K562 (cell line): Measurements from ENCODE around the gene TOMM6. TPM values are rescaled to one million over a fixed set of nuclear protein-coding genes. Genes with fewer than 3 reads are reported as not detected.

Experiments used
- ATAC-seq: fragments of 200-7000 bp; cut with Tn5 transposase; 3 replicates; pipeline ENCODE4 v1.9.1; 2020; ENCODE audit warnings: moderate library complexity
- BruUV-seq: library from RNA; stranded (reverse); fragments of 400-500 nt; replicated peaks from 2 replicates; lab custom pipeline; 2021; lab: Mats Ljungman, UMichigan
- CTCF ChIA-PET: fragments of 300-600 bp; formaldehyde crosslinking; extraction: SDS; loops from one replicate; lab custom pipeline; 2021; ENCODE audit warnings: low intra/inter-chr PET ratio; lab: Yijun Ruan, JAX
- POLR2A ChIA-PET: fragments of 300-600, 350-650 bp; sonication (Branson Sonifier 250); formaldehyde crosslinking; extraction: SDS; loops from one replicate; lab custom pipeline; 2021; ENCODE audit warnings: antibody characterized with exemption, inconsistent platforms; lab: Yijun Ruan, JAX
- DNase-seq, 4 experiments: peaks; one replicate each; pipeline versions ENCODE4 v3.0.0 to v3.0.0-alpha.2; 2011 to 2018; ENCODE audit warnings: low spot score in 3 of 4, mixed read lengths in 3 of 4; ENCODE audit errors: extremely low read depth in 1 of 4
- FAIRE-seq: peaks from 2 replicates; lab custom pipeline; 2011; peaks lifted over from hg19 to GRCh38; lab: Jason Lieb, UNC
- H2AFZ ChIP-seq: 2 replicates; pipeline ENCODE4 v1.6.0; 2011; ENCODE audit warnings: low read depth, low read length, control low read depth, inconsistent platforms
- H3K27ac ChIP-seq: fragments of 200-600 bp; 3 replicates; pipeline ENCODE4 v1.8.0; 2011; ENCODE audit warnings: low read depth, mild to moderate bottlenecking, control low read depth, inconsistent platforms, low read length, moderate library complexity, mixed read lengths; ENCODE audit errors: extremely low read depth
- H3K27me3 ChIP-seq, 2 experiments: fragments of 300-600 bp in 1 of 2; 2 replicates in 1 of 2; 3 replicates in 1 of 2; pipeline versions ENCODE4 v1.6.0 to v1.8.0; 2011; ENCODE audit warnings: inconsistent platforms in 2 of 2, low read length in 2 of 2, mild to moderate bottlenecking in 1 of 2, mixed read lengths in 1 of 2, moderate library complexity in 1 of 2; ENCODE audit not compliant: control insufficient read depth in 2 of 2, insufficient read depth in 2 of 2
- H3K36me3 ChIP-seq: fragments of 300-600 bp; 3 replicates; pipeline ENCODE4 v1.8.0; 2011; ENCODE audit warnings: mild to moderate bottlenecking, low read length, inconsistent platforms; ENCODE audit not compliant: control insufficient read depth, insufficient read depth
- H3K4me1 ChIP-seq, 2 experiments: fragments of 200-600 bp in 1 of 2; replicated peaks in 1 of 2; 2 replicates in 1 of 2; 3 replicates in 1 of 2; pipeline versions ENCODE4 v1.5.1 to v1.8.0; 2011; ENCODE audit warnings: inconsistent platforms in 2 of 2, low read length in 2 of 2, mild to moderate bottlenecking in 1 of 2, mixed read lengths in 1 of 2, moderate library complexity in 1 of 2; ENCODE audit not compliant: control insufficient read depth in 2 of 2, insufficient read depth in 2 of 2
- H3K4me2 ChIP-seq: 2 replicates; pipeline ENCODE4 v1.6.1; 2011; ENCODE audit warnings: low read length, control low read depth, inconsistent platforms, mixed read lengths; ENCODE audit not compliant: insufficient read depth
- H3K4me3 ChIP-seq: fragments of 200-600 bp; sonication (generic), shearing (Covaris generic); 2 replicates; pipeline ENCODE4 v1.5.1; 2016; ENCODE audit warnings: control low read depth, inconsistent platforms
- H3K79me2 ChIP-seq: fragments of 200-600 bp; 3 replicates; pipeline ENCODE4 v1.8.0; 2011; ENCODE audit warnings: low read length, inconsistent platforms; ENCODE audit not compliant: control insufficient read depth, insufficient read depth
- H3K9ac ChIP-seq, 2 experiments: 2 replicates each; pipeline versions ENCODE4 v1.6.0 to v1.6.1; 2011; ENCODE audit warnings: low read depth in 2 of 2, low read length in 2 of 2, control low read depth in 1 of 2, inconsistent platforms in 1 of 2, mild to moderate bottlenecking in 1 of 2, mixed read lengths in 1 of 2; ENCODE audit not compliant: insufficient read depth in 1 of 2
- H3K9me1 ChIP-seq: one replicate; pipeline ENCODE4 v1.6.0; 2011; ENCODE audit warnings: inconsistent platforms, mild to moderate bottlenecking, low read length, moderate library complexity; ENCODE audit not compliant: control insufficient read depth, insufficient read depth
- H3K9me3 ChIP-seq: replicated peaks from 2 replicates; pipeline ENCODE4 v1.5.1; 2011; ENCODE audit warnings: low read depth, low read length, inconsistent platforms; ENCODE audit not compliant: control insufficient read depth, insufficient read depth
- H4K20me1 ChIP-seq: replicated peaks from 2 replicates; pipeline ENCODE4 v1.6.1; 2011; ENCODE audit warnings: low read length, inconsistent platforms, mixed read lengths; ENCODE audit not compliant: control insufficient read depth, insufficient read depth
- FIP1L1 ChIP-seq: fragments of 200-400 bp; formaldehyde crosslinking; IDR thresholded peaks from 2 replicates; pipeline ENCODE4 v1.6.1; 2018; ENCODE audit warnings: mild to moderate bottlenecking, low read depth, low read length; ENCODE audit not compliant: poor library complexity, severe bottlenecking
- KDM4B ChIP-seq, 2 experiments: fragments of 450-650 bp in 1 of 2; sonication (generic) in 1 of 2; IDR thresholded peaks; 2 replicates each; pipeline ENCODE4 v1.6.1; 2016 to 2017; ENCODE audit warnings: borderline replicate concordance in 2 of 2, antibody characterized with exemption in 1 of 2, low read depth in 1 of 2, mild to moderate bottlenecking in 1 of 2
- MEF2A ChIP-seq: IDR thresholded peaks from 2 replicates; pipeline ENCODE4 v1.6.1; 2011; ENCODE audit warnings: low read depth, mild to moderate bottlenecking, low read length, moderate library complexity; ENCODE audit not compliant: control insufficient read depth
- MYC ChIP-seq, 2 experiments: fragments of 250-450 bp in 1 of 2; sonication (Bioruptor Pico) in 1 of 2; IDR thresholded peaks; 2 replicates each; pipeline versions ENCODE4 v1.5.1 to v1.6.1; 2012 to 2021; ENCODE audit warnings: low read depth in 2 of 2, borderline replicate concordance in 1 of 2, improper control_type of control experiment in 1 of 2, low read length in 1 of 2, mild to moderate bottlenecking in 1 of 2, moderate library complexity in 1 of 2
- NCOA1 ChIP-seq: fragments of 450-650 bp; IDR thresholded peaks from 2 replicates; pipeline ENCODE4 v1.6.1; 2016; ENCODE audit warnings: low read depth
- NELFE ChIP-seq: IDR thresholded peaks from 2 replicates; pipeline ENCODE4 v1.6.1; 2011; ENCODE audit warnings: mild to moderate bottlenecking; ENCODE audit not compliant: insufficient read depth, insufficient read length
- RBM22 ChIP-seq: fragments of 200-400 bp; formaldehyde crosslinking; IDR thresholded peaks from 2 replicates; pipeline ENCODE4 v1.6.1; 2018; ENCODE audit warnings: low read length, low read depth; ENCODE audit not compliant: poor library complexity, severe bottlenecking
- RFX7 ChIP-seq: fragments of 250-450 bp; sonication (Bioruptor Pico); IDR thresholded peaks from 2 replicates; pipeline ENCODE4 v1.5.1; 2021; ENCODE audit warnings: mild to moderate bottlenecking
- SMAD2 ChIP-seq: fragments of 150-350 bp; IDR thresholded peaks from 2 replicates; pipeline ENCODE4 v1.6.1; 2014; ENCODE audit warnings: low read depth, mild to moderate bottlenecking, low read length
- SRF ChIP-seq, 2 experiments: fragments of 250-450, 450-650 bp in 1 of 2; sonication (Bioruptor Pico) in 1 of 2; sonication (generic) in 1 of 2; formaldehyde crosslinking; IDR thresholded peaks; 2 replicates each; pipeline versions ENCODE4 v1.5.0 to v1.5.1; 2020 to 2022; ENCODE audit warnings: mild to moderate bottlenecking in 1 of 2, missing genetic modification reagents in 1 of 2
- TFAM ChIP-seq: fragments of 250-450 bp; sonication (Bioruptor Pico); conservative IDR thresholded peaks from 2 replicates; pipeline ENCODE4 v1.5.0; 2021; ENCODE audit warnings: mild to moderate bottlenecking, moderate library complexity
- USF2 ChIP-seq: sonication (generic); formaldehyde crosslinking; IDR thresholded peaks from 2 replicates; pipeline ENCODE4 v1.5.0; 2020; ENCODE audit warnings: missing genetic modification reagents
- ZNF780A ChIP-seq: fragments of 250-450 bp; sonication (Bioruptor Pico); IDR thresholded peaks from 2 replicates; pipeline ENCODE4 v1.5.0; 2021; ENCODE audit warnings: mild to moderate bottlenecking
- ZZZ3 ChIP-seq: fragments of 450-650 bp; IDR thresholded peaks from 2 replicates; pipeline ENCODE4 v1.6.1; 2016; ENCODE audit warnings: antibody characterized with exemption, mild to moderate bottlenecking, moderate library complexity
- WGBS: fragments of 100-300 bp; shearing (Covaris generic); methylation state at CpG from one replicate; pipeline ENCODE4 v1.1.6; 2016; ENCODE audit warnings: low coverage, mixed read lengths; ENCODE audit not compliant: insufficient coverage; ENCODE audit errors: missing lambda C conversion rate; 5-methylcytosine and 5-hydroxymethylcytosine counted together
- in situ Hi-C: fragments of 300-500 bp; cut with MboI; formaldehyde crosslinking; loops from 4 replicates; pipeline ENCODE4 v1.15.0; 2018; ENCODE audit warnings: inconsistent platforms, mixed read lengths
- intact Hi-C: fragments of 100-400 bp; cut with micrococcal nuclease; formaldehyde crosslinking; loops from 2 replicates; pipeline ENCODE4 v1.14.2; 2022
- polyA plus RNA-seq, 8 experiments: library from polyadenylated mRNA; depleted of rRNA in 4 of 8; stranded (reverse) in 5 of 8; unstranded in 3 of 8; fragments of >200 nt; fragmentation: Nextera tagmentation in 2 of 8; fragmentation: Illumina TruSeq in 1 of 8; extraction: Ambion mirVana in 2 of 8; extraction: Trizol in 1 of 8; gene quantifications; 2 replicates each; pipeline versions ENCODE4 v1.2.1 to v1.2.3, GENCODE V29; 2011 to 2014; ENCODE audit warnings: inconsistent platforms in 1 of 8, missing spikeins in 1 of 8
- total RNA-seq, 7 experiments: library from RNA; depleted of rRNA in 6 of 7; stranded (reverse); fragments of >200 nt in 6 of 7; fragmentation: Illumina TruSeq in 2 of 7; extraction: Trizol in 2 of 7; gene quantifications; 2 replicates each; pipeline versions ENCODE4 v1.2.1 to v1.2.3, GENCODE V29; 2011 to 2021; ENCODE audit warnings: low replicate concordance in 1 of 7
- TF ChIP-seq, protein P1 (sequence below): fragments of 450-650 bp; conservative IDR thresholded peaks from 2 replicates; pipeline ENCODE4 v1.6.1; 2016; ENCODE audit warnings: missing genetic modification characterization, low read depth, mild to moderate bottlenecking, control low read depth, missing compliant biosample characterization

TOMM6 gene
- total and polyA plus RNA-seq, 9 of the 15 experiments (the other 6 are each of a cell fraction or from before 2014, with no cell fraction given) = 380 to 2,097 (median 1,065) TPM

GRCh38 chr6:41814629-41815028, 27.1 kb downstream of the TOMM6 start:
- CTCF ChIA-PET = no interaction called here

GRCh38 chr6:41815587-41815986, 28.1 kb downstream of the TOMM6 start:
- DNase-seq = no peak
- H3K9me1 ChIP-seq = no peaks in the 10 kb centered on the region
- no peak overlapping the region for H2AFZ ChIP-seq
- no peaks in the 10 kb centered on the region for H3K36me3 ChIP-seq
- H3K79me2 ChIP-seq = no peaks in the 10 kb centered on the region; the same call in 2 of the 3 replicates
- no TSS peak for BruUV-seq
- ChIA-PET POLR2A (interaction anchor here (0.6 to 1.5 kb wide), 4 partner anchors 10 to 503 kb away, joined by 3 to 4 read pairs (median 3); no protein-coding TSS in a partner anchor), CTCF (no interaction called here)
- intact Hi-C loops (no loop called here), in situ Hi-C loops (no loop called here)
- H3K4me2 ChIP-seq = no peak overlapping the region
- H3K9ac ChIP-seq = no peak overlapping the region
- H3K4me3 ChIP-seq = no peak overlapping the region
- ATAC-seq = no peak
- H4K20me1 ChIP-seq = no peaks in the 10 kb centered on the region
- FAIRE-seq = no peak
- peaks cover 0 to 22% of the 10 kb centered on the region in 2 experiments; a peak in 3 of 5 replicates for H3K4me1 ChIP-seq
- no peaks in the 10 kb centered on the region for H3K9me3 ChIP-seq
- H3K27me3 ChIP-seq = no peaks in the 10 kb centered on the region
- WGBS = 80% methylated on average over 1 of the region's 1 CpG
- no peak overlapping the region for H3K27ac ChIP-seq
- TF ChIP-seq MEF2A (no peak), ZZZ3 (no peak), SMAD2 (no peak), KDM4B (IDR thresholded peaks at IDR 0.05; ENCODE audit: borderline replicate concordance in 2 of 2, low read depth in 1 of 2) (no peak), TFAM (no peak), RBM22 (no peak), NCOA1 (no peak), FIP1L1 (no peak), ZNF780A (CRISPR knock-in tag) (no peak), NELFE (no peak)
- TF ChIP-seq, protein P1, sequence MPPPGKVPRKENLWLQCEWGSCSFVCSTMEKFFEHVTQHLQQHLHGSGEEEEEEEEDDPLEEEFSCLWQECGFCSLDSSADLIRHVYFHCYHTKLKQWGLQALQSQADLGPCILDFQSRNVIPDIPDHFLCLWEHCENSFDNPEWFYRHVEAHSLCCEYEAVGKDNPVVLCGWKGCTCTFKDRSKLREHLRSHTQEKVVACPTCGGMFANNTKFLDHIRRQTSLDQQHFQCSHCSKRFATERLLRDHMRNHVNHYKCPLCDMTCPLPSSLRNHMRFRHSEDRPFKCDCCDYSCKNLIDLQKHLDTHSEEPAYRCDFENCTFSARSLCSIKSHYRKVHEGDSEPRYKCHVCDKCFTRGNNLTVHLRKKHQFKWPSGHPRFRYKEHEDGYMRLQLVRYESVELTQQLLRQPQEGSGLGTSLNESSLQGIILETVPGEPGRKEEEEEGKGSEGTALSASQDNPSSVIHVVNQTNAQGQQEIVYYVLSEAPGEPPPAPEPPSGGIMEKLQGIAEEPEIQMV (tag) = no peak

More at GRCh38 chr6:41814629-41815028, 27.1 kb downstream of the TOMM6 start:
- FAIRE-seq = no peak
- Histone ChIP-seq H3K9me1 (no peaks in the 10 kb centered on the region), H3K4me3 (no peak overlapping the region), H3K27ac (no peak overlapping the region), H2AFZ (no peak overlapping the region), H4K20me1 (no peaks in the 10 kb centered on the region), H3K36me3 (no peaks in the 10 kb centered on the region), H3K4me2 (no peak overlapping the region), H3K9me3 (no peaks in the 10 kb centered on the region), H3K27me3 (no peaks in the 10 kb centered on the region), H3K9ac (no peak overlapping the region), H3K79me2 (no peaks in the 10 kb centered on the region; the same call in 2 of the 3 replicates), H3K4me1 (peaks cover 0 to 20% of the 10 kb centered on the region in 2 experiments; a peak in 3 of 5 replicates)
- intact Hi-C loops = no loop called here
- 62% methylated on average over 4 of the region's 4 CpGs for WGBS
- in situ Hi-C loops = no loop called here
- no peak for DNase-seq
- ATAC-seq = no peak
- POLR2A ChIA-PET = interaction anchor here (1.5 kb wide), 1 partner anchor 17 kb away, joined by 4 read pairs; no protein-coding TSS in a partner anchor
- no TSS peak for BruUV-seq
- TF ChIP-seq RFX7 (no peak), USF2 (CRISPR knock-in tag) (no peak), MYC (IDR thresholded peaks at IDR 0.05; ENCODE audit: low read depth, low read length) (no peak), MYC (CRISPR knock-in tag; IDR thresholded peaks at IDR 0.05; ENCODE audit: borderline replicate concordance, low read depth) (no peak), SRF (CRISPR knock-in tag; IDR thresholded peaks at IDR 0.05) (no peak)
